Measurements from ENCODE around the gene FAM9C. TPM values are rescaled to one million over a fixed set of nuclear protein-coding genes. Genes with fewer than 3 reads are reported as not detected.

Gene FAM9C
- total and polyA plus RNA-seq, 9 of the 15 experiments (the other 6 are each of a cell fraction or from before 2014, with no cell fraction given): not detected

GRCh38 chrX:13085526-13085925 lies 41.1 kb upstream of the FAM9C start:
- H3K4me3 ChIP-seq: no peak overlapping the region
- intact Hi-C loops (cut with micrococcal nuclease): no loop called here
- CTCF ChIA-PET (ENCODE audit: low intra/inter-chr PET ratio): no interaction called here

More at GRCh38 chrX:13085526-13085925, 41.1 kb upstream of the FAM9C start:
- Histone ChIP-seq H3K4me2 (ENCODE audit: insufficient read depth, low read length) (no peak overlapping the region), H3K9me1 (ENCODE audit: control insufficient read depth, insufficient read depth, low read length) (no peaks in the 10 kb centered on the region), H2AFZ (ENCODE audit: low read depth, low read length) (no peak overlapping the region), H3K36me3 (ENCODE audit: control insufficient read depth, insufficient read depth, low read length) (no peaks in the 10 kb centered on the region), H3K9me3 (replicated peaks; ENCODE audit: control insufficient read depth, insufficient read depth, low read depth, low read length) (no peaks in the 10 kb centered on the region), H4K20me1 (replicated peaks; ENCODE audit: control insufficient read depth, insufficient read depth, low read length) (no peaks in the 10 kb centered on the region), H3K27ac (ENCODE audit: extremely low read depth, low read depth, low read length) (no peak overlapping the region), H3K4me1 (replicated peaks in 1 of 2; ENCODE audit: control insufficient read depth in 2 of 2, insufficient read depth in 2 of 2, low read length in 2 of 2) (peaks cover 6 to 22% of the 10 kb centered on the region in 2 experiments; a peak in 4 of 5 replicates), H3K9ac (ENCODE audit: insufficient read depth in 1 of 2, low read depth in 2 of 2, low read length in 2 of 2) (no peak overlapping the region), H3K79me2 (ENCODE audit: control insufficient read depth, insufficient read depth, low read length) (no peaks in the 10 kb centered on the region), H3K27me3 (ENCODE audit: control insufficient read depth in 2 of 2, insufficient read depth in 2 of 2, low read length in 2 of 2) (no peaks in the 10 kb centered on the region)
- TF ChIP-seq ILK (tag; IDR thresholded peaks at IDR 0.05; ENCODE audit: borderline replicate concordance, low read depth) (no peak), CTCF (IDR thresholded peaks at IDR 0.05 in 2 of 3, conservative IDR thresholded peaks at IDR 0.05 in 1 of 3; ENCODE audit: insufficient read depth in 2 of 3, low read depth in 1 of 3, low read length in 3 of 3) (no peak), XRCC4 (IDR thresholded peaks at IDR 0.05; ENCODE audit: extremely low read depth, insufficient read depth, insufficient read length) (no peak), ZZZ3 (IDR thresholded peaks at IDR 0.05) (no peak), POLR2B (IDR thresholded peaks at IDR 0.05; ENCODE audit: low read depth, partially characterized antibody) (no peak), SREBF1 (IDR thresholded peaks at IDR 0.05; ENCODE audit: borderline replicate concordance, low read depth, low read length) (no peak), GTF2B (IDR thresholded peaks at IDR 0.05; ENCODE audit: extremely low read depth, insufficient read length) (no peak), HDAC3 (IDR thresholded peaks at IDR 0.05; ENCODE audit: borderline replicate concordance, partially characterized antibody) (no peak), LARP7 (IDR thresholded peaks at IDR 0.05) (no peak), YBX1 (IDR thresholded peaks at IDR 0.05) (no peak), GABPB1 (CRISPR knock-in tag; IDR thresholded peaks at IDR 0.05) (no peak), TCF7 (IDR thresholded peaks at IDR 0.05; ENCODE audit: borderline replicate concordance) (no peak), TFAM (CRISPR knock-in tag; conservative IDR thresholded peaks at IDR 0.05) (no peak), USF2 (CRISPR knock-in tag; IDR thresholded peaks at IDR 0.05) (no peak), BRF2 (IDR thresholded peaks at IDR 0.05; ENCODE audit: borderline replicate concordance, insufficient read depth, insufficient read length) (no peak), MAZ (CRISPR knock-in tag; conservative IDR thresholded peaks at IDR 0.05 in 1 of 2, IDR thresholded peaks at IDR 0.05 in 1 of 2) (no peak), ZNF512 (tag; IDR thresholded peaks at IDR 0.05) (no peak)
- no peak for DNase-seq (ENCODE audit: extremely low read depth in 1 of 4, low spot score in 3 of 4)
- WGBS (ENCODE audit: insufficient coverage, low coverage, missing lambda C conversion rate): 100% methylated on average over 2 of the region's 5 CpGs
- no peak for FAIRE-seq
- POLR2A ChIA-PET: no interaction called here
- no peak for ATAC-seq
- no TSS peak for BruUV-seq (replicated peaks)
- in situ Hi-C loops (cut with MboI): no loop called here
